Left ventricle myocardium inferior (tissue), 1 donor: ENCODE data around the gene SAFB. TPM values are rescaled to one million over a fixed set of nuclear protein-coding genes. Genes with fewer than 3 reads are reported as not detected.

Experiments used
- DNase-seq: peaks from one replicate; pipeline ENCODE4 v3.0.0-alpha.2; 2020
- H3K27ac ChIP-seq: fragments of 200-600 bp; replicated peaks from 2 replicates; pipeline ENCODE4 v1.8.0; 2021
- H3K27me3 ChIP-seq: fragments of 200-600 bp; 2 replicates; pipeline ENCODE4 v1.8.0; 2021; ENCODE audit warnings: low read depth
- H3K36me3 ChIP-seq: fragments of 200-600 bp; 2 replicates; pipeline ENCODE4 v1.8.0; 2021
- H3K4me1 ChIP-seq: fragments of 200-600 bp; 2 replicates; pipeline ENCODE4 v1.8.0; 2021
- H3K4me3 ChIP-seq: fragments of 200-600 bp; 2 replicates; pipeline ENCODE4 v1.8.0; 2021; ENCODE audit warnings: mild to moderate bottlenecking, moderate library complexity
- H3K9me3 ChIP-seq: fragments of 200-600 bp; replicated peaks from 2 replicates; pipeline ENCODE4 v1.8.0; 2021
- intact Hi-C: fragments of 100-400 bp; cut with micrococcal nuclease; formaldehyde crosslinking; loops from one replicate; pipeline ENCODE4 v1.11.0; 2022
- total RNA-seq: library from RNA; stranded (reverse); fragmentation: NEBNext Ultra II Directional; extraction: Animal tissue kit (Norgen Biotek cat#: 25700); gene quantifications from one replicate; pipeline ENCODE4 v1.2.1, GENCODE V29; 2021
- TF ChIP-seq, protein P1 (sequence below): fragments of 200-600 bp; IDR thresholded peaks from 2 replicates; pipeline ENCODE4 v1.8.0; 2021; ENCODE audit warnings: antibody characterized with exemption, mild to moderate bottlenecking, borderline replicate concordance
- donor health status: DM: no; HTN: yes; CAD: no; lungs with severe emphysema.

The SAFB gene
- total RNA-seq, 1 donor from 2014 or later, result 54.6 TPM

DNA sequence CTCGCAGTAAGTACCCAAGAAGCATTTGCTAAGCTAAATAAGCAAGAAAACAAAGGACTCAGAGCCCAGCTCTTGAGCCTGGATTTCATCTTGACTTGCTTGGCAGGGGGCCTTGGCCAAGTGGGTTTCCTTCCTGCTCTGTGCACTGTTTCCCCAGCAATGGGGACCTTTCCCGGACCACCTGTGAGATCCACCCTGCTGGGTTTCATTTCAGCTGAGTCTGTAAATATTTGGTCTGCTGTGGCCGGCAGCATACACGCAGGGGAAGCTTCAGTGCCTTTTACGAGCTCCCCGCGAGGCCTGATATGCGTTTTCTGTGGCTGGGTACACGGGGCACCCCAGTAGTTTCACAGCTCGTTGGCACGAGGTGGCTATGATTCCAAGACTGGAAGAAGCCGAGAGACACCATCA is 42.7 kb upstream of the SAFB start:
- no peak for DNase-seq
- intact Hi-C loops, result no loop called here
- Histone ChIP-seq H3K4me3 (no peak overlapping the region), H3K27me3 (no peaks in the 10 kb centered on the region), H3K9me3 (no peaks in the 10 kb centered on the region), H3K36me3 (peaks cover 18% of the 10 kb centered on the region), H3K4me1 (peaks cover 8% of the 10 kb centered on the region), H3K27ac (no peak overlapping the region)
- TF ChIP-seq, protein P1, sequence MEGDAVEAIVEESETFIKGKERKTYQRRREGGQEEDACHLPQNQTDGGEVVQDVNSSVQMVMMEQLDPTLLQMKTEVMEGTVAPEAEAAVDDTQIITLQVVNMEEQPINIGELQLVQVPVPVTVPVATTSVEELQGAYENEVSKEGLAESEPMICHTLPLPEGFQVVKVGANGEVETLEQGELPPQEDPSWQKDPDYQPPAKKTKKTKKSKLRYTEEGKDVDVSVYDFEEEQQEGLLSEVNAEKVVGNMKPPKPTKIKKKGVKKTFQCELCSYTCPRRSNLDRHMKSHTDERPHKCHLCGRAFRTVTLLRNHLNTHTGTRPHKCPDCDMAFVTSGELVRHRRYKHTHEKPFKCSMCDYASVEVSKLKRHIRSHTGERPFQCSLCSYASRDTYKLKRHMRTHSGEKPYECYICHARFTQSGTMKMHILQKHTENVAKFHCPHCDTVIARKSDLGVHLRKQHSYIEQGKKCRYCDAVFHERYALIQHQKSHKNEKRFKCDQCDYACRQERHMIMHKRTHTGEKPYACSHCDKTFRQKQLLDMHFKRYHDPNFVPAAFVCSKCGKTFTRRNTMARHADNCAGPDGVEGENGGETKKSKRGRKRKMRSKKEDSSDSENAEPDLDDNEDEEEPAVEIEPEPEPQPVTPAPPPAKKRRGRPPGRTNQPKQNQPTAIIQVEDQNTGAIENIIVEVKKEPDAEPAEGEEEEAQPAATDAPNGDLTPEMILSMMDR, result no peak

- peaks cover 65% of the 10 kb centered on the region for H3K36me3 ChIP-seq
- H3K4me1 ChIP-seq, result peaks cover 17% of the 10 kb centered on the region
- no peak overlapping the region for H3K4me3 ChIP-seq
- H3K9me3 ChIP-seq, result no peaks in the 10 kb centered on the region
- TF ChIP-seq, protein P1, result no peak
- no peak for DNase-seq
- H3K27ac ChIP-seq, result peak overlapping the region; percentile 44
- intact Hi-C loops, result no loop called here
- no peaks in the 10 kb centered on the region for H3K27me3 ChIP-seq
Measured at GRCh38 chr19:5585461-5586299, 37.2 kb upstream of the SAFB start.

DNA sequence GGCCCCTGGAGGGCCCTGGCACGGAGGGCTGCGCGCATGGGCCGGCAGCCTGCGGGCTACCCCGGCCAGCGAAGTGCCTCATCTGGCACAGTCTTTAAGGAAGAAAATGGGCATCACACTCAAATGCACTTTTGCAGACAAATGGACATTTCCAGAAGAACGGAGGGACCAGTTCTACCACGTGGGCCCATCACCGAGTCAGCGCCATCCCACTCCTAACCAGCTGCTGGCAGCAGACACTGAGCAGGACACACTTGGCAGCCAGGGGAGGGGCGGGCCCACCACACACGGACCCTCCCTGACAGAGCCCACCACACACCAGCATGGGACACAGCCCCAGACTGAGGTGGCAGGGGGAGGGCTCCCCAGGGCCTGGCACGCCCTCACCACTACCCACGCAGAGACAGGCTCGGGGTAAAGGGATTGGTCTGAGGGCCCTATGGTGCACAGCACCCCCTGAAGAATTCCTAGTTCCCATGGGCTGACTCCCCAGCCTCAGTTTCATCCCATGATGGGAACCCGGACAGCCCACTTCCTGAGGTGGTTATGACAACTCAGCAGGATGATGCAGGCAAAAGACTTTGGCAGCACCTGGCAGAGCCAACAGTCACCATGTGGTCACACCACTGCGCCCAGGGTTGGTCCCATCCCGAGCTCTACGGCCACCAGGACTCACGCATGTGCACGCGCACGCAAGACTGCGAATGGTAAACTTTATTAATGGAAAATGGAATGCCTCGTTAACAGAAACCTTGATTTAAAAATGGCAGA is 36.4 kb upstream of the SAFB start:
- DNase-seq, result no peak
- TF ChIP-seq, protein P1, result no peak
- Histone ChIP-seq H3K36me3 (peaks cover 69% of the 10 kb centered on the region), H3K27ac (no peak overlapping the region), H3K4me3 (no peak overlapping the region), H3K9me3 (no peaks in the 10 kb centered on the region), H3K4me1 (peaks cover 17% of the 10 kb centered on the region), H3K27me3 (no peaks in the 10 kb centered on the region)
- intact Hi-C loops, result no loop called here

DNA sequence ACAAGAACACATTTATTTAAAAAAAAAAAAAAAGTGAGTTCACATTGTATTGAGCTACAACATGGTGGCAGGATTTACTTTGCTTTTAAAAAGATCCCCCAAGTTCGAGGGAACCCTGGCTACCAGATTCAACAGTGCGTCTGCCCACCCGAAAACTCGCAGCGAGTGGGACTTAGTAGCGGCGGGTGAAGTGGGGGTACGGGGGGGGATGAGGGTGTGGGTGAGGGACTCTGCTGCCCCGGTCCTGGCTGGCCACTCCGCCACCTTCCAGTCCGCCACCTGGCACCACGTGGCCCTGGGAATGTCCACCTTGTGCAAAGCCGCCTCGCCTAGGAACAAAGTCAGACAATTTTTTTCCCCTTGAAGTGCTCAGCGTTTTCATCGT is 35.8 kb upstream of the SAFB start:
- Histone ChIP-seq H3K27ac (no peak overlapping the region), H3K36me3 (peaks cover 69% of the 10 kb centered on the region), H3K9me3 (no peaks in the 10 kb centered on the region), H3K4me1 (peaks cover 17% of the 10 kb centered on the region), H3K27me3 (no peaks in the 10 kb centered on the region), H3K4me3 (no peak overlapping the region)
- intact Hi-C loops, result no loop called here
- no peak for DNase-seq
- TF ChIP-seq, protein P1, result no peak

- intact Hi-C loops, result no loop called here
Measured at GRCh38 chr19:5587661-5588060, 35.2 kb upstream of the SAFB start.

More at GRCh38 chr19:5587661-5588060, 35.2 kb upstream of the SAFB start:
- no peak overlapping the region for H3K27ac ChIP-seq
- H3K36me3 ChIP-seq, result peaks cover 69% of the 10 kb centered on the region
- H3K27me3 ChIP-seq, result no peaks in the 10 kb centered on the region
- TF ChIP-seq, protein P1, result no peak
- DNase-seq, result no peak
- H3K9me3 ChIP-seq, result no peaks in the 10 kb centered on the region
- no peak overlapping the region for H3K4me3 ChIP-seq
- H3K4me1 ChIP-seq, result peaks cover 17% of the 10 kb centered on the region
